Nephron (organoid): ENCODE data around the gene GNG7.

ENCODE experiments used
- H3K27ac Mint-ChIP-seq, 3 experiments: 2 replicates each; pipeline ENCODE4 v1.8.0; 2020; ENCODE audit warnings: mixed read lengths in 3 of 3, mild to moderate bottlenecking in 2 of 3, moderate library complexity in 1 of 3
- H3K27me3 Mint-ChIP-seq: 2 replicates; pipeline ENCODE4 v1.8.0; 2021; ENCODE audit warnings: low read depth, mild to moderate bottlenecking, moderate library complexity, mixed read lengths
- H3K36me3 Mint-ChIP-seq: 2 replicates; pipeline ENCODE4 v1.8.0; 2020; ENCODE audit warnings: low read depth, mixed read lengths
- H3K4me1 Mint-ChIP-seq: 2 replicates; pipeline ENCODE4 v1.8.0; 2020; ENCODE audit warnings: mixed read lengths
- H3K4me3 Mint-ChIP-seq, 3 experiments: 2 replicates each; pipeline ENCODE4 v1.8.0; 2020; ENCODE audit warnings: mild to moderate bottlenecking in 3 of 3, mixed read lengths in 3 of 3, moderate library complexity in 2 of 3
- H3K9me3 Mint-ChIP-seq: 2 replicates; pipeline ENCODE4 v1.8.0; 2020; ENCODE audit warnings: mixed read lengths
- TF ChIP-seq, protein P1 (sequence below), 3 experiments: fragments of 200-600 bp; sonication (generic); IDR thresholded peaks; one replicate each; pipeline ENCODE4 v1.5.0; 2021; ENCODE audit warnings: antibody characterized with exemption in 3 of 3; ENCODE audit not compliant: unreplicated experiment in 3 of 3

GNG7 gene

DNA sequence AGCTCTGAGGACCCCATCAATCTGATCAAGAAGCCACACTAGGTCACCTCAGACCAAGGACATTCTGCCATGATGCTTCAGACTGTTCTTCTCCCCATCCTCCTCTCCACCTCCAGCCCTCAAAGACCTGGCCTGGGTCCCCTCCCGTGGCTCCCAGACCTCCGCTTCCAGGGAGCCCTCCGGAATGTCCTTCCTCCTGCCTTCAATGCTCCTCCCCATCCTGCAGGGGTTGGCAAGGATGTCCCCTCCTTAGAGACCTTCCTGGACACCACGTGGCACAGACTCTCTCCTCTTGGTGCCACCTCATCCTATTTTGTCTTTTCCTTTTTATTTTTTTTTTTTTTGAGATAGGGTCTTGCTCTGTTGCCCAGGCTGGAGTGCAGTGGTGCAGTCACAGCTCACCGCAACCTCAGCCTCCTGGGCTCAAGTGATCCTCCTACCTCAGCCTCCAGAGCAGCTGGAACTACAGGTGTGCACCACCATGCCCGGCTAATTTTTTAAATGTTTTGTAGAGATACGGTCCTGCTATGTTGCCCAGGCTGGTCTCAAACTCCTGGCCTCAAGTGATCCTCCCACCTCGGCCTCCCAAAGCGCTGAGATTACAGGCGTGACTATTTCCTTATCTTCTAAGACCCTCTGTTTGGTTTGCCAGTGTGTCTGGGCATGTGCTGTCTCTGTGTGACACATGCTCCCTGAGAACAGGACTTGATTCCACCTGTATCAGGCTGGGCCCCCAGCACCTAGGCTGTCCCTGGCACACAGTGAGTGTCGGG is 84.9 kb downstream of the GNG7 start:
- no peaks in the 10 kb centered on the region for H3K36me3 Mint-ChIP-seq
- H3K27ac Mint-ChIP-seq: no peak overlapping the region
- no peak overlapping the region for H3K4me3 Mint-ChIP-seq
- no peaks in the 10 kb centered on the region for H3K4me1 Mint-ChIP-seq
- peaks cover 51% of the 10 kb centered on the region for H3K27me3 Mint-ChIP-seq
- H3K9me3 Mint-ChIP-seq: peaks cover 3% of the 10 kb centered on the region
- TF ChIP-seq, protein P1, sequence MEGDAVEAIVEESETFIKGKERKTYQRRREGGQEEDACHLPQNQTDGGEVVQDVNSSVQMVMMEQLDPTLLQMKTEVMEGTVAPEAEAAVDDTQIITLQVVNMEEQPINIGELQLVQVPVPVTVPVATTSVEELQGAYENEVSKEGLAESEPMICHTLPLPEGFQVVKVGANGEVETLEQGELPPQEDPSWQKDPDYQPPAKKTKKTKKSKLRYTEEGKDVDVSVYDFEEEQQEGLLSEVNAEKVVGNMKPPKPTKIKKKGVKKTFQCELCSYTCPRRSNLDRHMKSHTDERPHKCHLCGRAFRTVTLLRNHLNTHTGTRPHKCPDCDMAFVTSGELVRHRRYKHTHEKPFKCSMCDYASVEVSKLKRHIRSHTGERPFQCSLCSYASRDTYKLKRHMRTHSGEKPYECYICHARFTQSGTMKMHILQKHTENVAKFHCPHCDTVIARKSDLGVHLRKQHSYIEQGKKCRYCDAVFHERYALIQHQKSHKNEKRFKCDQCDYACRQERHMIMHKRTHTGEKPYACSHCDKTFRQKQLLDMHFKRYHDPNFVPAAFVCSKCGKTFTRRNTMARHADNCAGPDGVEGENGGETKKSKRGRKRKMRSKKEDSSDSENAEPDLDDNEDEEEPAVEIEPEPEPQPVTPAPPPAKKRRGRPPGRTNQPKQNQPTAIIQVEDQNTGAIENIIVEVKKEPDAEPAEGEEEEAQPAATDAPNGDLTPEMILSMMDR (IDR thresholded peaks at IDR 0.05; ENCODE audit: unreplicated experiment in 3 of 3): no peak

GRCh38 chr19:2616741-2617392 is 85.6 kb downstream of the GNG7 start:
- H3K9me3 Mint-ChIP-seq: peaks cover 3% of the 10 kb centered on the region
- no peaks in the 10 kb centered on the region for H3K36me3 Mint-ChIP-seq
- TF ChIP-seq, protein P1 (IDR thresholded peaks at IDR 0.05; ENCODE audit: unreplicated experiment in 3 of 3): no peak
- H3K27me3 Mint-ChIP-seq: peaks cover 51% of the 10 kb centered on the region
- H3K4me1 Mint-ChIP-seq: no peaks in the 10 kb centered on the region
- H3K27ac Mint-ChIP-seq: no peak overlapping the region
- H3K4me3 Mint-ChIP-seq: no peak overlapping the region

- Mint-ChIP-seq H3K4me1 (no peaks in the 10 kb centered on the region), H3K4me3 (no peak overlapping the region), H3K27me3 (peaks cover 48% of the 10 kb centered on the region), H3K9me3 (peaks cover 3% of the 10 kb centered on the region), H3K27ac (no peak overlapping the region), H3K36me3 (no peaks in the 10 kb centered on the region)
- TF ChIP-seq, protein P1 (IDR thresholded peaks at IDR 0.05; ENCODE audit: unreplicated experiment in 3 of 3): no peak
Observed at GRCh38 chr19:2615782-2616181, 86.7 kb downstream of the GNG7 start.

- H3K4me3 Mint-ChIP-seq: no peak overlapping the region
- TF ChIP-seq, protein P1 (IDR thresholded peaks at IDR 0.05; ENCODE audit: unreplicated experiment in 3 of 3): peak; percentile 63 to 76 (median 68)
- peaks cover 3% of the 10 kb centered on the region for H3K9me3 Mint-ChIP-seq
Observed at GRCh38 chr19:2613507-2614295, 88.8 kb downstream of the GNG7 start.

GRCh38 chr19:2612619-2613249 is 89.8 kb downstream of the GNG7 start:
- H3K9me3 Mint-ChIP-seq: peaks cover 3% of the 10 kb centered on the region
- no peak overlapping the region for H3K27ac Mint-ChIP-seq
- TF ChIP-seq, protein P1 (IDR thresholded peaks at IDR 0.05; ENCODE audit: unreplicated experiment in 3 of 3): no peak
- no peaks in the 10 kb centered on the region for H3K36me3 Mint-ChIP-seq
- H3K4me3 Mint-ChIP-seq: no peak overlapping the region
- H3K4me1 Mint-ChIP-seq: peaks cover 15% of the 10 kb centered on the region
- peaks cover 53% of the 10 kb centered on the region for H3K27me3 Mint-ChIP-seq

More at GRCh38 chr19:2613507-2614295, 88.8 kb downstream of the GNG7 start:
- H3K27me3 Mint-ChIP-seq: peaks cover 50% of the 10 kb centered on the region
- no peak overlapping the region for H3K27ac Mint-ChIP-seq
- peaks cover 11% of the 10 kb centered on the region for H3K4me1 Mint-ChIP-seq
- H3K36me3 Mint-ChIP-seq: no peaks in the 10 kb centered on the region
